ENCODE results near the gene CLDN5.

Gene CLDN5, protein sequence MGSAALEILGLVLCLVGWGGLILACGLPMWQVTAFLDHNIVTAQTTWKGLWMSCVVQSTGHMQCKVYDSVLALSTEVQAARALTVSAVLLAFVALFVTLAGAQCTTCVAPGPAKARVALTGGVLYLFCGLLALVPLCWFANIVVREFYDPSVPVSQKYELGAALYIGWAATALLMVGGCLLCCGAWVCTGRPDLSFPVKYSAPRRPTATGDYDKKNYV

DNA sequence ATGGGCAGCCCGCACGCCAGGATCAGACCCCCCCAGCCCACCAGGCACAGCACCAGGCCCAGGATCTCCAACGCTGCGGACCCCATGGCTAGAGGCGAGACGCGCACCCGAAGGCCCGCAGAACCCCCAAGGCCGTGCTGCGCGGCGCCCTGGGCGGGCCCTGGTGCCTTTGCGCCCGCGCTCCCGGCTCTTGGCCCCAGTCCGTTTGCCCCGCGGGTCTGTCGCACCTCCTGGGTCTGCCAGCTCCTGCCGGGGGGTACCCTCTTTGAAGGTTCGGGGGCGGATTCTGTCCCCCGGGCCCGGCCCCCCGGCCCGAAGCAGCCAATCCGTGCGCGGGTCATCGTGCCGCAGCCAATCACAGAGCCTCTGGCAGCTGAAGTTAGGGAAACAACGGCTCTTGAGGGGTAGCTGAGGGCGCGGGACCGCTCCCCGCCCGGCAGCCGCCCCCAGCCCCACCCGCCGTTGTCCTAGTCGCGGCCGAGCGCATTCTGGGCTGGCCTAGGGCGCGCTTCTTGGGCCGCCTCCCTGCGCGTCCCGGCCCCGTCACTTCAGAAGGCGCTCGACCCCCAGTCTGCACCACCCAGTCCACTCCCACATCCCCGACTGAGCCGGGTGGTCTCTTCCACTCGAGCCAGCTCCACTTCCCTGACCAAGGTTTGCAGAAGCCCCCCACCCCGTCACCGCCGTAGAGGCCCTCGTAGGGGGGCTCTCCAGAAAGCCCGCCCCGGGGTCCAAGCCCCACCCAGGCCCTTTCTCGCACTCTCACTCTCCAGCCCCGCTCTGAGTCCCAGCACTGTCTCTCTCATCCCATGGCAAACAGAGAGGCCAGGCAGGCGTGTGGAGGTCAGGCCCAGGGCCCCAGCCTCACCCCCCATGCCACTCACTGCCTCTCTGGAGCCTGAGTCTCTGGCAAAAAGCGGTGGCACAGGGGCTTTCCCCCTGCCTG lies at the start of gene CLDN5:
Gene CLDN5, minus strand, starts transcription at position 241 of the 946 bp plus-strand sequence. Its CDS starts 155 bp downstream, at position 86.
- no peak for DNase-seq (ENCODE audit: low read depth in 2 of 2)

DNA sequence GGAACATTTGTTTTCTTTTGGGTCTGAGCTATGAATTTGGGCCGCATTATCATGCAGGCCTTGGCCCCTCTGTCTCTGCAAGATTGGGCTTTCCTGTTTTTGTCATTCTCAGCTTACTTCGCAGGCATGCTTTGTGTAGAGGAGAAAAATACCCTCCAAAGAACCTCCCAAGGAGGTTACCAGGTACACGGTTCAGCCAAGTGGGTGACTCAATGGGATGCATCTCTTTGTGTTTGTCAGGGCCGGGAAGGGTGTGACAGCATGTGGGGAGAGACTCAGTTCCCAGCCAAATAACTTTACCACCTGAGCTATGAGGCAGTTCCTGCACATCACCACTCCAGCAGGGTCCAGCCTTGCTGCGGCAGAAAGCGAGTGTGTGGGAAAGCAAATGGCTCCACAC lies 47.8 kb upstream of the CLDN5 start:
- no peak for DNase-seq (ENCODE audit: low read depth in 2 of 2)

DNA sequence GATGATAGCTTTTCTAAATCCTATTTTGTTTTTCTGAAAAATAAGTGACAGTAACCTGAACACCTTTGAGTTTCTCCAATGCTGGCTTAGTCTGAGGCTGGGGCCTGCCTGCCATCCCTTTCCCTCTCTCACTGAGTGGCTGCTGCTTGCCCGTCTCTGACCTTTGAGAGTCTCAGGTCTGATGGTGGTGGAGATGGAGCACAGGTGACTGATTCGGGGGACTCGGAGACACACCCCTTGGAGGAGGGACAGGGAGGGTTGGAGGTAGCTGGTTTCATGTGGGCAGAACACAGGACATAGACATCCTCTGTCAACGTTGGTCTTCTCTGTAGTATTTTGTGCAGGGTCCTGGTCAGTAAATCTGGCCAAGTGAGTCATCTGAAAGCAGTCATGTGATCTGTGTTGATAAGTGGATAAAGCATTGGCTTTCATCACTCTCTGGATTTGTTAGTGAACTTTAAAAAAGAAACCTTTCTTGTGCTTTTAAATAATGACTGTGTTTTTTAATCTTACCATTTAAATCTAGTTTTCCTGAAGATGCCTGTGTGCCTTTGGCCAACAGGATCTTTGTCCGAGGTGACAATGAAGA lies 47.1 kb upstream of the CLDN5 start:
- DNase-seq (ENCODE audit: low read depth in 2 of 2): no peak

DNA sequence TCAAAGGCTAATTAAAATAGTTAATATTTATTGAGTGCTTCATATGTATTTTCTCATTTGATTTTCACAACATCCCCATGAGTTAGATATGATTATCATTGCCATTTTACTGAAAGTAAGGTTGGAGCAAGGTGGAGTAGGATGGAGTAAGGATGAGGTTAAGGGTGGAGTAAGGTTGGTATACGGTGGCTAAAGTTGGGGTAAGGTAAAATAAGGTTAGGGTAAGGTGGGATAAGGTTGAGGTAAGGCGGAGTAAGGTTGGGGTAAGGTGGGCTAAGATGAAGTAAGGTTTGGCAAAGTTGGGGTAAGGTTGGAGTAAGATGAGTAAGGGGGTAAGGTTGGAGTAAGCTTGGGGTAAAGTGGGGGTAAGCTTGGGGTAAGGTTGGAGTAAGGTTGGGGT lies 45.8 kb upstream of the CLDN5 start:
- DNase-seq (ENCODE audit: low read depth in 2 of 2): no peak

DNA sequence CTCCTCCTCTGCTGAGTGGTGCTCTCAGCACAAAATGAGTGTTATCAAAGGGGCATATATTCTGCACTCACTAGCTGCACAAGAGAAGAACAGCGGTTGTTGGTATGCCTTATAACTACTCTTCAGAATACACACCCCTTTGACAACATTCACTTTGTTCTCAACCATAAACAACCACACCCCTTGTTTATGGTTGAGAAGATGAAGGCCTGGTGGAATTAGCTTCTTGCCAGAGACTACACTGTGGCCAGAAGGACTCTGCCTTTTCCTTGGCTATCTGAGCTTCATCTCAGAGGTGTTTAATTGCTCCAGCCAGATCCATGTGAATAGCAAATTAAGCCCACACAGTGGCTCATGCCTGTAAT lies 45.0 kb upstream of the CLDN5 start:
- DNase-seq (ENCODE audit: low read depth in 2 of 2): no peak

GRCh38 chr22:19568337-19569275 lies 44.4 kb upstream of the CLDN5 start:
- no peak for DNase-seq (ENCODE audit: low read depth in 2 of 2)

DNA sequence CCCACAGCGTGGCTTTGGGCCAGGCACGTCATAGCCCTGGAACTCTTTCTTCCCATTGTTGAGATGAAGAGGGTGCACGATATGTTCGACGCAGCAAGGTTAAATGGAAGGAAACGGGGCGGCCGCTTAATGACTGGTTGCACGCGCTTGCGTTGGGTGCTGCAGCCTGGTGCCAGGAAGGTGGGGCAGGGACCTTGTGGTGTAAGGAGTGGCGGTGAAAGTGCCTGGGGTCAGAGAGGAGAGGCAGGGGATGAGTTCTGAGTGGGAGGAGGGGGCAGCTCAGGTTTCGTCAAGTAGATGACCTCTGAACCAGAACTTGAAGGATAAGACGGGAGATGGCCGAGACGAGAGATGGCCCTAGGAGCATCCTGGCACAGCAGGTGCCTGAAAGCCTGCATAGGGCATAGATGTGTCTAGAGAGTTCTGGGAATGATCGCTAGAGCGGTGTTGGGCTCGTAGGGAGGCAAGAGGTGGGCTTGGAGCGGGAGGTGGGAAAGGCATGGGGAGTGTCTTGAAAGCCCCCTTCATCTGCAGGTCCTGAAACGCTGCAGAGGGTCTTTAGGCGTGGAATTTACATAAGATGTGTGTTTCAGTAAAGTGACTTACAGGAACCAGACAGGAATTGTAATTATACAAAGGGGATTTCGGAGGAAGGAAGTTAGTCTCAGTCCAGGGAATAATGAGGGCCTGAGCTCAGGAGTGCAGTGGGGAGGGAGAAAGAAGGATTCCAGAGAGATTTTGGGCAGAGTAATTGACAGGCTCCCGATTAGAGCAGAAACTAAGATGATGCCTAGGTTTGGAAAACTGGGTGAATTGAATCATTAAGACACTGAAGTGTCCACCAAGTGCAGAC lies 43.2 kb upstream of the CLDN5 start:
- DNase-seq (ENCODE audit: low read depth in 2 of 2): no peak

DNA sequence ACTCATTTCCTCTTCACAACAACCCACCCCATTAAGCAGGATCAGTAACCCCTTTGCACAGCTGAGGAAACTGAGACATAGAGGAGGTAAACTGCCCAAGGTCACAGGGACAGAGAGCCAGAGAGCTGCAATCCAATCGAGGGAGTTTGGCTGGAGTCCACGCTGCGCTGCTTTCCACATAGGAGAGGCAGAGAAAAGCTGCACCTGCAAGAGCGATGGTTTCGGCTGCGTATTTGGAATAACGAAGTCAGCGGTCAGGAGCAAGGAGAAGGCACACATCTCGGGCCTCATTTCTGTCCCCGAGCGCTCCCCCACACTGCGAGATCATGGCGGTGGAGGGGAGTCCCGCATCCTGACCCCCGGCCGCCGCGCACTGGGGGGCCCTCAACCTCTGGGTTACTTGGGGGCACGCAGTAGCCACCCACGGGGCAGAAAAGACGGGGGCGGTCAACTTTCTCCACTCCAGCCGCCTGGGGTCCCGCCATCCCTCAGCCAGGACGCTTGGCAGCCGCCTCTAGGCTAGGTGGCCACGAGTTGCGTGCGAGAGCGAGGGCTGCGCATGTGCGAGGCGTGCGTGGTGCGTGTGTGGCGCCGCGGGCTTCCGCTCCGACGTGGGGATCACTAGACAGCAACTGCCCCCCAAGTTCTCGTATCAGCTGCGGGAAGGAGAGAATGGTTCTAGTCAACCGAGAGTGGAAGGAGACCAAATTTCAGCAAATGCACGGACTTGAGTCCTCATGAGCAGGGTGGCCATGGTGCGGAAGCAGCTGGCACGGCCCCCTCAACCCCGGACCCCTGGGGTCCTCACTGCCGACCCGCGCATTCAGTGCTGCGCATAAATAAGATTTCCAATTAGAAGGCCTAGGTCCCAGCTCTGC lies 42.3 kb upstream of the CLDN5 start:
- no peak for DNase-seq (ENCODE audit: low read depth in 2 of 2)

DNA sequence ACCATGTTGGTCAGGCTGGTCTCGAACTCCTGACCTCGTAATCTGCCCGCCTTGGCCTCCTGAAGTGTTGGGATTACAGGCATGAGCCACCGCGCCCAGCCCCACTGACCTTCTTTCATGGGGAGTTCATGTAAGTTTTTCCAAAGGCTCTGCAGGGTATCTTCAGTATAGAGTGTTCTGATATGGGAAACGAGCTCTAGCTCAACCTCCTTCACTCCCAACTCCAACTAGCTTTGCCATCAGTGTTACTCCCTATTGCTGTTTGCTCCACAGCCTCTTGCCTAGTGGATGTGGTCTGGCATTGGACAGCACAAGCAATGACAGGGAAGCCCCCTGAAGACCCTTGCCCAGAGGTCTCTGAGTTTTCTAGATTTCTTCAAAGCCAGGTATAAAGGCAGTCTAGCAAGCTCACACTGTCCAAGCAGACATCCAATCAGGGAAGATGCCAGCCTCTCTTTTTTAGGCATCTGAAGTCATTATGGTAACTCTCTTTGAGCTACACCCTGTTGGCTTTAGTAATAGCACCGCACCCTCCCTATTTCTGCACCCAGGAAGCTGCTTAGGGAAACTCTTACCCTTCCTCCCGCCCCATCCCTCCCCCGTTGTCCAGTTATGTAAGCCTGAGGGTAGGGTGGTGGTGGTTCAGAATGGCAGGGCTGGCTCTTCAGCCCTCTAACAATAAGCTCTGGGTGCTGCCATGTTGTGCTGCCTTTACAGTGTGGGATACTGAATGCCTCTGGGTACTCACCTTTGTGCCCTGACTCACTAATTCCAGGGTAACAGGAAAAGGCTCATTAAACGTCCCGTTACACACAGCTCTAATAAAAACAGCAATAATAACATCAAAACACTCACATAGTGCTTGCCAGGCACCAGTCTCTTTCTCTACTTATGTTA lies 41.4 kb upstream of the CLDN5 start:
- no peak for DNase-seq (ENCODE audit: low read depth in 2 of 2)

DNA sequence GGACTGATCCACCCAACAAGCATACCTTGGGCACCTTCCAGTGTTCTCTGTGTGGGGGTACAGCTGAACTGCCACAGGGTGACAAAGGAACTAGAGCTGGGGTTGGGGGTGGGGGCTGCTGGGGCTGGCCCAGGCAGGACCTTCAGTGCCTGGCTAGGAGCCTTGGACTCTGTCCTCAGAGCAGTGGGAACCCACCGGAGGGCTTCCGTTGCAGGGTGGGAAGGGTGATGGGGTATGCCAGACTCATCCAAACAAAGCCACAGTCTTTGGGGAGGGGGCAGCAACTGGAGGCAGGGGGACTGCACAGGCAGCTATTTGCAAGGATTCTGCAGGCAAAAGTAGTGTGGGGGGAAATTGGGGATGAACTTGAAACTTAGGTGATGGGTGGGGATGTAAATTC lies 35.7 kb upstream of the CLDN5 start:
- DNase-seq (ENCODE audit: low read depth in 2 of 2): no peak

GRCh38 chr22:19559324-19559811 lies 35.2 kb upstream of the CLDN5 start:
- no peak for DNase-seq (ENCODE audit: low read depth in 2 of 2)

DNA sequence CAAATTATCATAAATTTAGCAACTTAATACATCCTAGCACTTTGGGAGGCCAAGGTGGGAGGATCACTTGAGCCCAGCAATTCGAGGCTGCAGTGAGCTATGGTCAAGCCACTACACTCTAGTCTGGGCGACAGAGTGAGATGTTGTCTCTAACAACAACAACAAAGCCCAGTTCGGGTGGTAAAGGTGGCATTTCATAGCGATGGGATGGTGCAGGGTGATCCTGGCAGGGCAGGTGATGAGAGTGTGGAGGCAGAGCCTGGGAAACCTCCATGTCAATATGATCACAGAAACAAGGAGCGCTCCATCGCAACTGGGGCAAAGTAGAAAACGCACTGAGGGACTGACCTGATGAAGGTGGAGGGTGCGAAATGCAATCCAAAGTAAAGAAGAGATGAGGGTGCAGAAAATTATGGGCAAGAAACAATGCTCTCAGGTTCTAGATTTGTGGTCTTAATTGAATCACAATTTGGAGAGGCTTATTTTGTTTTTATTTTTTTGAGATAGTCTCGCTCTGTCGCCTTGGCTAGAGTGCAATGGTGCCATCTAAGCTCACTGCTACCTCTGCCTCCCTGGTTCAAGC lies 32.8 kb upstream of the CLDN5 start:
- DNase-seq (ENCODE audit: low read depth in 2 of 2): no peak

- no peak for DNase-seq (ENCODE audit: low read depth in 2 of 2)
Observed at GRCh38 chr22:19555651-19556050, 31.4 kb upstream of the CLDN5 start.

DNA sequence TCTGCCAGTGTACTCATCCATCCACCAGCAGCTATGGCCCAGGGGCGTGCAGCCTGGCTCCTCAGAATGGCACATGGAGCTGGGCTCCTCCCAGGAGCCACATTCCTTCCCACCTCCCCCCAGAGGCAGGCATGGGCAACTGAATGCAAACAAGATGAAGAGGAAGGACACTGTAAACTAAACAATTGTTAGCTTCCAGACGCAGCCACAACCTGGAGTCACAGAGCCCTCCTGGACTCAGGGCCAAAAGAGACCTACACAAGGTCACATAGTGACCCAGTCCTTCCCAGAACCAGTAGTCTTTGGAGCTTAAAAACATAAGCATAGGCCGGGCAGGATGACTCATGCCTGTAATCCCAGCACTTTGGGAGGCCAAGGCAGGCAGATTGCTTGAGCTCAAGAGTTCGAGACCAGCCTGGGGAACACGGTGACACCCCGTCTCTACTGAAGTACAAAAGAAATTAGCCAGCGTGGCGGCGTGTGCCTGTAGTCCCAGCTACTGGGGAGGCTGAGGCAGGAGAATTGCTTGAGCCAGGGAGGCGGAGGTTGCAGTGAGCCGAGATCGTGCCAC lies 30.7 kb upstream of the CLDN5 start:
- no peak for DNase-seq (ENCODE audit: low read depth in 2 of 2)

GRCh38 chr22:19553201-19553600 lies 29.0 kb upstream of the CLDN5 start:
- DNase-seq (ENCODE audit: low read depth in 2 of 2): no peak

- DNase-seq (ENCODE audit: low read depth in 2 of 2): no peak
Observed at GRCh38 chr22:19550382-19550781, 26.2 kb upstream of the CLDN5 start.

GRCh38 chr22:19549428-19549827 lies 25.2 kb upstream of the CLDN5 start:
- no peak for DNase-seq (ENCODE audit: low read depth in 2 of 2)

DNA sequence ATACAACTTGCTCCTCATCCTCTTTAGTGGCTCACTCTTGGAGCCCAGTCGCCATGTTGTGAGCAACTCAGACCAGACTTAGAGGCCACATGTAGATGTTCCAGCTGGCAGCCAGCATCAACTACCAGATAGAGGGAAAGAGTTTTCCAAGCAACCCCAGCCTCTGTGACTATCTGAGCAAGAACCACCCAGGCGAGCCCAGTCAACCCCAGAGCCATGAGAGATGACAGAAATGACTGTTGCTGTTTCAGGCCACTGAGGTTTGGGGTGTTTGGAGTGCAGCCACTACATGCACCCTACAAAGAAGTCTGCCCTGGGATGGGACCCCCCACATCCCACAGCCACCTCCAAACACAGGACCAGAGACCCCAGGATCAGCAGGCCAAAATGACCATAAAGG lies 24.8 kb upstream of the CLDN5 start:
- DNase-seq (ENCODE audit: low read depth in 2 of 2): no peak
